CD4-positive, alpha-beta T cell treated with Interleukin-15 for 4 hours (primary cell): ENCODE data around the gene ATP8B3.

Source experiments
- DNase-seq: peaks from one replicate; pipeline ENCODE4 v3.0.0-alpha.2; 2020; ENCODE audit warnings: low spot score

The ATP8B3 gene

DNA sequence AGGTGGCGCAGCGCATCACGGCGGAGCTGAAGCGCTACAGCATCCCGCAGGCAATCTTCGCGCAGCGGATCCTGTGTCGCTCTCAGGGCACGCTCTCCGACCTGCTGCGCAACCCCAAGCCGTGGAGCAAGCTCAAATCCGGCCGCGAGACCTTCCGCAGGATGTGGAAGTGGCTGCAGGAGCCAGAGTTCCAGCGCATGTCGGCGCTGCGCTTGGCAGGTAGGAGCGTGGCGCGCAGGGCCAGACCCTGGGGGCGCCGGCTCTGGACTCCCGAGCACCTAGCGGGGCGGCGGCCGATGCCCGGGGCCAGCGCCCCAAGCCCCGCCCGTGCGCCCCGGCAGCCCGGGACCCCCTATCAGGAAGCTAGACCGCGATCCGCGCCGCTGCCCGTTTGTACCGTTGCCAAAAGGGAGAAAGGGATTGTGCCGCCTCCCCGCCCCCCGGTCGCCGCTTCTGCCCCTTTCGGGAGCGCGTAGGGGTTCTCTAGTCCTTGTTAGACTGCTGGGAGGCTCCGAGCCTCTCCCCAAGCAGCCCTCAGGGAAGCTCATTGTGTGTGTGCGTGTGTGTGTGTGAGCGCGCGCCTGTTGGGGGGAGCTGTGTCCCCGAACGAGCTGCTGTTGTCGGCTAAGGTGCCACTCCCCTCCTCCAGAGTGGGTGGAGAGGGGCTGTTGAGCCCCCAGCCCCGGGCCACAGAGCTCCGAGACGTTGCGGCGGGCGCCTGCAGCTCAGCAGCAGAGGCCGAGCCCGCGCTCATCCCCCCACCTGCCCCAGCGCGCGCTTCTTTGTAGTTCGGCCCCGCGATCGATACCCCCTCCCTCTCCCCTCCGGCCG is 57.2 kb downstream of the ATP8B3 start:
- no peak for DNase-seq

- DNase-seq, result no peak
Observed at GRCh38 chr19:1754018-1754635, 57.9 kb downstream of the ATP8B3 start.

DNA sequence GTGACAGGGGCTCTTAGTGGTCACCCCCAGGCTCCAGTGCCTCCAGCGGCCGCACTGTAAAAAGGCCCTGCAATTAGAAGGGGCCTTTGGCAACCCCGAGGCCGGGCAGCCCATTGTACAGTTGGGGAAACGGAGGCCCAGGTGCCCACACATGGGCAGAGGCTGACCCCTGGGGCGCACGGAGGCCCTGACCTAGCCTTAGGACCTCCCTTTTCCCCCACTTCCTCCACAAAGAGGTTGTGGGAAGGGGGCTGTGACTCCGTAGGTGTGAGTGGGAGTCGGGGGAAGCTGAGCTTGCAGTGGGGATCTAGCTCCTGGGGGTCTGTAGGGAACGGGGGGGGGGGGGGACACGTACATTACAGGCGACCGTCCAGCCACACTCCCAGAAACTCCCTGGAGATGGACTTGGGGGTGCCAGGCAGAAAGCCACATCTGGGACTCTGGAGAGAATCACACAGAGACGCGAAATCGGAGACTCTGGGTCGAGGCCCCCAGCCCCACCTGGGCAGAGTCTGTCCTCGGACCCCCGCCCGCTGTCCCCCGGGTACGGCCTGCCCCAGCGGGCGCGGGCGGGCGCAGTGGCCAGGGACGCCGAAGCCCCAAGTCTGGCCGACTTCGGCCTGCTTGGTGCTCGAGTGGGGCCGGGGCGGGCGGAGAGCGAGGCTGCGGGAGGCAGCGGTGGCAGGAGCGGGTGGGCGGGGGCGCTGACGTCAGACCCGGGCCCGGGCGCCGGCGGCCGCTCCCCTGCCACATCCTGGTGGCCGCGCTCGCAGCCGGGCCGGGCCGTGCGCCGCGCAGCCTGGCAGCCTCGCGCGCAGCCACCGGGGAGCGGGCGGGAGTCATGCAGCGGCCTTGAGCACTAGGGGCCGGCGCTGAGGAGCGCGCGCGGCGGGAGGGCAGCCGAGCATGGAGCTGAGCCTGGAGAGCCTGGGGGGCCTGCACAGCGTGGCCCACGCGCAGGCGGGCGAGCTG is 59.0 kb downstream of the ATP8B3 start, which contains the start of gene ONECUT3:
ONECUT3 (plus strand) TSS at position 750 of the 972 bp plus-strand sequence; CDS start at position 907, 157 bp downstream.
- no peak for DNase-seq

DNA sequence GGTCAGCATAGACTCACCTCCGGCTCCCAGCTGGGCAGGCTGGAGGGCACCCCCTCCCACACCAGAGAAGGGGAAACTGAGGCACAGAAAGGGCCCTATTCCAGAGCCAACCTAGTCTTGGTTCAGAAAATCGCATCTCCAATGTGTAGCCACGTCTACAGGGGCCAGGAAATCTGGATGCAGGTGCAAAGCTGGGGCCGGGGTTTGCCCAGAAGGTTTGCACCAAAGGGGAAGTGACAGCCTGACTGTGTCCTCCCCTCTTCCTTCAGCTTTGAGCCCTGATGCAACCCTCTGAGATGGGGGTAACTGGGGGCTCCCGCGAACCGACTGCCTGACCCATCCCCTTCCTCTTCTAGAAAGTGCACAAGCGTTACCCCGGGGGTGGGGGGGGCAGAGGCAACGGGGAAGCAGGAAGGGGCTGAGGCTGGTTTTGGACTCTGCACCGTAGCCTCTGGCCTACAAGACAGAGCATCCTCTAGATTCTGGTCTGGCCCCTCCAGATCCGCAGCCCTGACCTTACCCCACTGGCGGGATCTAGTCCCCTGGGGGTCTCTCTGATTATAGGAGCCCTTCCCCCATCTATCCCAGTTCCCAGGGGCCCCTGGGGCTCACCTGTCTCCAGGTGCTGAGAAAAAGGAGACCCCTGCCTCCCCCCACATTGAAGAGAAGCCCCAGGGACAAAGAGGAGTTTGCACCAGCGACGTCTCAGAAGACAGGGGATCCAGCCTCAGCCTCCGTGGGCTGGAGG is 59.9 kb downstream of the ATP8B3 start:
- no peak for DNase-seq

- DNase-seq, result no peak
Observed at GRCh38 chr19:1751367-1752008, 60.6 kb downstream of the ATP8B3 start.

- DNase-seq, result no peak
Observed at GRCh38 chr19:1750343-1751021, 61.6 kb downstream of the ATP8B3 start.

GRCh38 chr19:1749373-1750342 is 62.4 kb downstream of the ATP8B3 start:
- no peak for DNase-seq

GRCh38 chr19:1748873-1749341 is 63.2 kb downstream of the ATP8B3 start:
- no peak for DNase-seq

DNA sequence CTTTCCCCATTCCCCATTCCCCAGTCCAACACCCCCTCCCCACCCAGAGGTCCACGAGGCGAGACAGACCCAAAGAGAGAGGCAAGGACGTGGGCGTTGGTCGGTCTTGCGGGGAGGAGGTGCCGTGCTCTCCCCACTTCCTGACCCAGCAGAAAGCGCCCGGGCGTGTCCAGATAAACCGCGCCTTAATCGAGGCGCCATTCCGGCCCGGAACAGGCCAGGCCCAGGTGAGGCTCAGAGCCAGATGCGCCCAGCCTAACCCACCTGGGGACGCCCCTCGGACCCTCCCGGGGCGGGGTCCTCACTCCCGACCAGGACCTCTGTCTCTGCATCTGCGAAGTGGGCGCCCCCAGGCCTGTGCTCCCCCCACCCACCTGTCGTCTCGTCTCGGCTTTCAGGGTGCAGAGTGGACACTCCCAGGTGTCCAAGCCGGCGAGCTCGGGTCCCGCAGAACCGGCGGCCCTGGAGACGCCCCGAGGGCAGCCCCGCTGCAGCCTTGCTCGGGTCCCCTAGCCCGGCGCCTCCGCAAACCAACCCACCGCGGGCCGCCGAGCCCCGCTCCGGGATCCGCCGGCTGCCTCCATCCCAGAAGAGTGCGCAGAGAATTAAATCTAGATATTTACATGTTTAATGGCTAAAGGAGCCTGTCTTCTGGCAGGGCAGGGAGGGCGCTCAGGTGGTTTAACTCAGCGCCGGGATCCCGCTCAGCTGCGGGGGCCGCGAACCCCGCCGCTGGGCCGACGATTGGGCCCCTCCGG is 63.8 kb downstream of the ATP8B3 start:
- no peak for DNase-seq

GRCh38 chr19:1747285-1748114 is 64.6 kb downstream of the ATP8B3 start:
- DNase-seq, result peak; percentile 65

DNA sequence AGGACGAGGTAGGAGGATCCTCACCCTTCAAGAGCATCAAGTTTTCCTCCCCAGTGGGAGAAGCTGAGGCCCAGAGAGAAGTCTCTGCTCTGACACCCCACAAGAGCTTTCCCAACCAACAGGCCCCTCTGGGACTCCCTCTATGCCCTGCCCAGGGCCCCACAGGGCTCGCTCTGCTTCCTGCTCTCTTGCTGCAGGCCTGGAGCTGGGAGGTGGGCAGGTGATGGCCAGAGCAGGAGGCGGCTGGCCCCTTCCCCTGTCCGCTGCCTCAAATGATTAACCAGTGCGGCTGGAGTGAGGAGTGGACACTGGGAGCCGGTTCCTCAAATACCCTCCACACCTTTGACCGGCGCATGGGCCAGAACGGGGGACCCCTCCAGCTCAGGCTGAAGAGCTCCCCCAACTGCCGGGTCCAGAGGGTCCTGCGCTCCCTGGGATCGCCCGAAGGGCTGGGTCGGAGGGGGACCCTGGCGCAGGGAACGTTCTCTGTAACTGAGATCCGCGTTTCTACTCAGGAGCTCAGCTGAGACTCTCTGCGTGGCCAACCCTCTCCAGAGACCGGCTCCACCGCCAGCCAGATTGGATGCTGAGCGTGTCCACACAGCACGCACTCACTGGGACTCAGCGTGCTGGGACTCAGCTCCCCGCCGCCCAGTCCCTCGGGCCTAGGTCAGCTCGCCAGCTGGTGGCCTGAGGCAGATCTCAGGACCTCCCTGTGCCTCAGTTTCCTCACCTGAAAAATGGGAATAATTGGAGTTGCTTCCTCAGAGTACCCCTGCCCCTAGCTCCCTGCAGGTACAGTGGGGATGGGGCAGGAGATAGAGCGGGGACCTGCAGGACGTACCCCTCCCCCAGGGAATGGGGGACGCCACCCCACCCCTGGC is 65.4 kb downstream of the ATP8B3 start:
- DNase-seq, result no peak

DNA sequence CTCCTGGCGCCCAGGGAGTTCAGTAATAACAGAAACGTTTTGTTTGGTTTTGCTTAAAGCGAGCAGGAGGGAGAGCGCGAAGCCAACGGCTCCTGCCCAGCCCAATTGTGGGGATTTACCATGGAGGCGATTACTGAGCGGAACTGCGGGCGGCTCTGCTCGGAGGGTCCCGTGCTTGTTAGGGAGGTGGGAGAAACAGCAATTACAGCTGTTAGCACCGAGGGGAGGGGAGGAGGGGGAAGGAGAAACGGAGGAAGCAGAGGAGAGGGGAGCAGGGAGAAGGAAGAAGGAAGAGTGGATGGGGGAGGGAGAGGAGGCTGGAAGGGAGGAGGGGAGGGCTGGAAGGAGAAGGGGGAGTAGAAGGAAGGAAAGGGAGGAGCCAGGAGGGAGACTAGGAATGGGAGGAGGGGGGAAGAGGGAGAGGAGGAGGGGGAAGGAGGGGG is 66.5 kb downstream of the ATP8B3 start:
- no peak for DNase-seq

DNA sequence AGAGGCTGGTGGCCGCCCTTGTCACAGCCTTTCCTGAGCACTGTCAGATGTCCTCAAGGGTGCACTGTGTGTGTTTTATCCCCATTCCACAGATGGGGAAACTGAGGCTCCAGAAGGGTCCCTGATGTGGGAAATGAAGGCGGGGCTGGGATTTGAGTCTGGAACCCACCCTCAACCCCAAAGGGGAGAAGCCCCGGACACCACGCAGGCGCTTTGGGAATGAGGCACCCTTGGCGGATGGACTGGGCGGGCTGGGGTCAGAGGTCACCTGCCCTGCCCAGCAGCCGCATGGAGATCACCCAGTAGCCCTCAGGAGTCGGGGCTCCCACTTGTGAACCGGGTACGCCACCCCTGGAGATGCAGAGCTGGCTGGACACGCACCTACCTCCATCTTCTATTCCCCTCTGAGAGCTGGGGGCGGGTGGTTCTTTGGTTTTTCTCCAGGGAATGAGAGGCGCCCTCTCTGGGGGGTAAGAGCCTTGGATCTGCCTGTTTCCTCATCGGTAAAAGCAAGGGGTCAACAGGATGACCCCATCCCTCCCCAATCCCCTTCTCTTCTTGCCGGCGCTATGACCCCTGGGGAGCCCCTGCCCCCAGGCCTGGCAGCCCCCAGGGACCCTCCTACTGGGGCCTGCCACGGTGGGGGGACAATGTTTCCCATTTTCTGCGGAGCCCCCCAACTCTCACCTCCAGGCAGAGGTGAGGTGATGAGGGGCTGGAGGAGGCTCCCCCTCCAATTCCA is 67.1 kb downstream of the ATP8B3 start:
- no peak for DNase-seq

DNA sequence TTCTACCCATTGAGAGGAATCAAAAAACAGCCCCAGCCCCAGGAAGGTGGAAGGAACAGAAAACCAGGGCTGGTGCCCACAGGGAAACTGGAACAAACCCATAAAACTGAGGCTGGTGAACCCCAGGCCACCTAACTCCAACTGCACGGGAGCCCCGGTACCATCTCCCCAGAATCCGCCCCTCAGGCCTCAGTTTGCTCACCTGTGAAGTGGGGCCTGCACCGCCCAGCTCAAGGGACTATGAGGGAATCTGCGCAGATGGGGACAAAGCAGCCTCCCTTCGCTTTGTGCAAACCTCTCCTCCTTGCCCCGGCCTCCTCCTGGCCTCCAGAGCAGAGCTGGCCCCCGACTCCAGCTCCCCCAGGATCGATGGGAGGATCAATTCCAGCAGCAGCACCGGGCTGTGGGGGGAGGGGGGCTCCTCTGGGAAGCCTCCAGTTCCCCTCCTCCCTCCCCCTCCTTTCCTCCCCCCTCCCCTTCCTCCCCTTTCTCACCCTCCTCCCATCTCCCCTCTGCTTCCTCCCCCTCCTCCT is 67.9 kb downstream of the ATP8B3 start:
- no peak for DNase-seq

DNA sequence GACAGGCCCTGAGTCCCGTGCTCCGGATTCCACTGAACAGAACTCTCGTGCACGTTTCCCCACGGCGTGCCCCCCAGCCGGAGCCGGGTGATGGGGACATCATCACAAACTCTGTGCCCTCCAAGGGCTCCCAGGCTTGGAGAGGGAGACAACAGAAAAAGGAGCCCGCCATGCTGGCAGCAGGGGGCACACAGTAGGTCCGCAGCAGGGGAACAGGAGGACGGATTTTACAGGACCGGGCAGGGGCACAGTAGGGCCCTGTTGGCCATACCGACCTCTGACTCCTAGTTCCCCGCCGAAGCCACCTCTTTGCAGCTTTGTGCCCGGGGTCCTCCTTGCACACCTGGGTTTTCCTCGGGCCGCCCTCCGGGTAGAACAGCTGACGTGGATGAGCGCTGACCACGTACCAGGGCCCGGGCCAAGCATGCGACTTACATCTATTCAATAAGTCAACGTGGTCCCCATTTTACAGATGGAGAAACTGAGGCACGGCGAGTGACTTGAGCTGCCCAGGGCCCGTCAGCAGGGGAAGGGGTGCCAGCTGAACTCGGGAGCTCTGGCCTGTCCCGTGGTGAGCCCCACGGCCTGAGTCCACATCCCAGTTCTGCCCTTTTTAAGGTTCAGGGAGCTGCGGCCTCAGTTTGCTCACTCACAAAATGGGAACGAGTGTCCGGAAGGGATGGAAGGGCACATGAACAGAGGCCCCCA is 68.9 kb downstream of the ATP8B3 start:
- no peak for DNase-seq
